Progenitor cell of endocrine pancreas (in vitro differentiated cells): ENCODE data around the gene SLC4A3. TPM values are rescaled to one million over a fixed set of nuclear protein-coding genes. Genes with fewer than 3 reads are reported as not detected.

Experiments used
- DNase-seq: peaks from one replicate; pipeline ENCODE4 v3.0.0; 2021; ENCODE audit warnings: low spot score; ENCODE audit not compliant: unreplicated experiment
- H3K27ac Mint-ChIP-seq: 2 replicates; pipeline ENCODE4 v1.8.0; 2021; ENCODE audit warnings: mild to moderate bottlenecking, moderate library complexity, mixed read lengths
- H3K27me3 Mint-ChIP-seq: 2 replicates; pipeline ENCODE4 v1.8.0; 2021; ENCODE audit warnings: mixed read lengths
- H3K36me3 Mint-ChIP-seq: 2 replicates; pipeline ENCODE4 v1.8.0; 2022; ENCODE audit warnings: mixed read lengths; ENCODE audit not compliant: insufficient read depth
- H3K4me1 Mint-ChIP-seq: 2 replicates; pipeline ENCODE4 v1.8.0; 2021; ENCODE audit warnings: low read depth, mixed read lengths
- H3K4me3 Mint-ChIP-seq: 2 replicates; pipeline ENCODE4 v1.8.0; 2021; ENCODE audit warnings: low read depth, mild to moderate bottlenecking, moderate library complexity, mixed read lengths
- H3K9me3 Mint-ChIP-seq: 2 replicates; pipeline ENCODE4 v1.8.0; 2021; ENCODE audit warnings: low read depth, mixed read lengths
- CTCF ChIP-seq: fragments of 200-600 bp; sonication (generic); IDR thresholded peaks from one replicate; pipeline ENCODE4 v1.5.0; 2021; ENCODE audit warnings: antibody characterized with exemption, mild to moderate bottlenecking; ENCODE audit not compliant: unreplicated experiment
- total RNA-seq: library from RNA; stranded (reverse); gene quantifications from 2 replicates; pipeline ENCODE4 v1.2.1, GENCODE V29; 2021

The SLC4A3 gene
- total RNA-seq, 1 donor from 2014 or later = 17.0 TPM

GRCh38 chr2:219614076-219614860 lies 13.2 kb upstream of the SLC4A3 start:
- H3K27ac Mint-ChIP-seq = no peak overlapping the region
- H3K4me3 Mint-ChIP-seq = no peak overlapping the region
- peaks cover 10% of the 10 kb centered on the region for H3K36me3 Mint-ChIP-seq
- no peak for TF ChIP-seq CTCF
- no peak for DNase-seq
- H3K9me3 Mint-ChIP-seq = no peaks in the 10 kb centered on the region
- H3K4me1 Mint-ChIP-seq = peaks cover 9% of the 10 kb centered on the region
- H3K27me3 Mint-ChIP-seq = no peaks in the 10 kb centered on the region

- peaks cover 9% of the 10 kb centered on the region for H3K36me3 Mint-ChIP-seq
- H3K27ac Mint-ChIP-seq = no peak overlapping the region
- no peaks in the 10 kb centered on the region for H3K9me3 Mint-ChIP-seq
- H3K4me1 Mint-ChIP-seq = peaks cover 12% of the 10 kb centered on the region
- no peaks in the 10 kb centered on the region for H3K27me3 Mint-ChIP-seq
- no peak overlapping the region for H3K4me3 Mint-ChIP-seq
- no peak for TF ChIP-seq CTCF
- no peak for DNase-seq
Observed at GRCh38 chr2:219615036-219615435, 12.4 kb upstream of the SLC4A3 start.

GRCh38 chr2:219615894-219616293 lies 11.5 kb upstream of the SLC4A3 start:
- Mint-ChIP-seq H3K4me1 (peaks cover 12% of the 10 kb centered on the region), H3K36me3 (peaks cover 8% of the 10 kb centered on the region), H3K27me3 (no peaks in the 10 kb centered on the region), H3K9me3 (no peaks in the 10 kb centered on the region), H3K4me3 (no peak overlapping the region), H3K27ac (no peak overlapping the region)
- TF ChIP-seq CTCF = no peak
- no peak for DNase-seq

GRCh38 chr2:219616550-219616949 lies 10.9 kb upstream of the SLC4A3 start:
- H3K27ac Mint-ChIP-seq = no peak overlapping the region

GRCh38 chr2:219618733-219619122 lies 8.7 kb upstream of the SLC4A3 start:
- Mint-ChIP-seq H3K4me3 (no peak overlapping the region), H3K36me3 (peaks cover 6% of the 10 kb centered on the region), H3K4me1 (peaks cover 12% of the 10 kb centered on the region), H3K9me3 (no peaks in the 10 kb centered on the region), H3K27me3 (peaks cover 20% of the 10 kb centered on the region), H3K27ac (no peak overlapping the region)
- TF ChIP-seq CTCF = no peak
- no peak for DNase-seq

More at GRCh38 chr2:219616550-219616949, 10.9 kb upstream of the SLC4A3 start:
- no peak for TF ChIP-seq CTCF
- Mint-ChIP-seq H3K36me3 (peaks cover 8% of the 10 kb centered on the region), H3K4me1 (peaks cover 12% of the 10 kb centered on the region), H3K27me3 (peaks cover 4% of the 10 kb centered on the region), H3K4me3 (no peak overlapping the region), H3K9me3 (no peaks in the 10 kb centered on the region)
- no peak for DNase-seq
